ENCODE data around the gene ISM1.

Gene ISM1

GRCh38 chr20:13340088-13340487 lies 119.0 kb downstream of the ISM1 start:
- Histone ChIP-seq H3K4me2 (ENCODE audit: low read depth, low read length) (no peak overlapping the region), H3K27ac (ENCODE audit: low read length) (no peak overlapping the region), H3K4me1 (ENCODE audit: low read length) (no peaks in the 10 kb centered on the region), H3K79me2 (ENCODE audit: low read length) (no peaks in the 10 kb centered on the region), H3K9me2 (replicated peaks; ENCODE audit: insufficient read depth, low read length) (no peaks in the 10 kb centered on the region), H4K20me1 (ENCODE audit: insufficient read depth, low read length) (no peaks in the 10 kb centered on the region), H3F3A (ENCODE audit: insufficient read depth, low read length) (no peaks in the 10 kb centered on the region), H3K9me3 (replicated peaks; ENCODE audit: insufficient read depth, low read length) (no peaks in the 10 kb centered on the region), H2AFZ (ENCODE audit: low read length) (no peak overlapping the region), H3K27me3 (replicated peaks; ENCODE audit: insufficient read depth, low read length) (no peaks in the 10 kb centered on the region), H3K9ac (ENCODE audit: low read length) (no peak overlapping the region), H3K4me3 (ENCODE audit: low read length) (no peak overlapping the region), H3K36me3 (replicated peaks; ENCODE audit: insufficient read depth, low read length) (no peaks in the 10 kb centered on the region)
- DNase-seq: no peak
- TF ChIP-seq EZH2 (optimal IDR thresholded peaks at IDR 0.05; ENCODE audit: low read depth, low read length) (no peak), EZH2phosphoT487 (IDR thresholded peaks at IDR 0.05; ENCODE audit: low read length) (no peak)
- TF ChIP-seq, protein P1, sequence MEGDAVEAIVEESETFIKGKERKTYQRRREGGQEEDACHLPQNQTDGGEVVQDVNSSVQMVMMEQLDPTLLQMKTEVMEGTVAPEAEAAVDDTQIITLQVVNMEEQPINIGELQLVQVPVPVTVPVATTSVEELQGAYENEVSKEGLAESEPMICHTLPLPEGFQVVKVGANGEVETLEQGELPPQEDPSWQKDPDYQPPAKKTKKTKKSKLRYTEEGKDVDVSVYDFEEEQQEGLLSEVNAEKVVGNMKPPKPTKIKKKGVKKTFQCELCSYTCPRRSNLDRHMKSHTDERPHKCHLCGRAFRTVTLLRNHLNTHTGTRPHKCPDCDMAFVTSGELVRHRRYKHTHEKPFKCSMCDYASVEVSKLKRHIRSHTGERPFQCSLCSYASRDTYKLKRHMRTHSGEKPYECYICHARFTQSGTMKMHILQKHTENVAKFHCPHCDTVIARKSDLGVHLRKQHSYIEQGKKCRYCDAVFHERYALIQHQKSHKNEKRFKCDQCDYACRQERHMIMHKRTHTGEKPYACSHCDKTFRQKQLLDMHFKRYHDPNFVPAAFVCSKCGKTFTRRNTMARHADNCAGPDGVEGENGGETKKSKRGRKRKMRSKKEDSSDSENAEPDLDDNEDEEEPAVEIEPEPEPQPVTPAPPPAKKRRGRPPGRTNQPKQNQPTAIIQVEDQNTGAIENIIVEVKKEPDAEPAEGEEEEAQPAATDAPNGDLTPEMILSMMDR (IDR thresholded peaks at IDR 0.05; ENCODE audit: low read length): no peak

DNA sequence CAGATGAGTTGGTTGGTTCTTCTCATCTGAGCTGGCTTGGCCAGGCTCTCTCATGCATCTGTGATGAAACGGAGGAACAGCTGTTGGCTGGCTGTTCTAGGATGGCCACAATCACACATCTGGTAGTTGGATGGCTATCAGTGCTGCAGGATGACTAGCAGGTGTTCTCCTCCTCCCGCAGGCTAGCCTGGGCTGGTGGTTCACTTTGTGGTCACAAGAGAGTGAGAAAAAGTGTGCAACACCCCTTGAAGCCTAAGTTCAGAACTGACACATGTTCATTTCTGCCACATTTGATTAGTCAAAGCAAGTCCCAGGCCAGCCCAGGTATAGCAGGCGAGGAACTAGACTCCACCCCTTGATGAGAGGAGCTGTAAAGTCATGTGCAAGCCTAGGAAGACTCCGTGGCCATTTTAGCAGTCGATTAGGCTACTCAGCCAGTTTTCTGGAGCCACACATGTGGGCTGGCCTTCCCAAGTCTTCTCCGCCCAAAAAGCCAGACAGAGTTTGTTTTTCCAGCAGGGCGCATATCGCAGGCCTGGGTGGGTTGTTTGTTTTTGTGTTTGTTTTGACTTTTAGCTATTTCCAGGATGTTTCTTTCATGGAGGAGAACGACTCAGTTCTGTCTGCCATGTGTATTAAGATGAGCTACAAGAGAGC lies 120.8 kb downstream of the ISM1 start:
- no peak overlapping the region for H3K9ac ChIP-seq (ENCODE audit: low read length)
- H3K79me2 ChIP-seq (ENCODE audit: low read length): no peaks in the 10 kb centered on the region
- TF ChIP-seq, protein P1 (IDR thresholded peaks at IDR 0.05; ENCODE audit: low read length): no peak
- TF ChIP-seq EZH2phosphoT487 (IDR thresholded peaks at IDR 0.05; ENCODE audit: low read length) (no peak), EZH2 (optimal IDR thresholded peaks at IDR 0.05; ENCODE audit: low read depth, low read length) (no peak)
- no peaks in the 10 kb centered on the region for H3K9me2 ChIP-seq (replicated peaks; ENCODE audit: insufficient read depth, low read length)
- no peaks in the 10 kb centered on the region for H3F3A ChIP-seq (ENCODE audit: insufficient read depth, low read length)
- no peak overlapping the region for H3K4me2 ChIP-seq (ENCODE audit: low read depth, low read length)
- no peak overlapping the region for H2AFZ ChIP-seq (ENCODE audit: low read length)
- H4K20me1 ChIP-seq (ENCODE audit: insufficient read depth, low read length): no peaks in the 10 kb centered on the region
- no peaks in the 10 kb centered on the region for H3K9me3 ChIP-seq (replicated peaks; ENCODE audit: insufficient read depth, low read length)
- no peak overlapping the region for H3K27ac ChIP-seq (ENCODE audit: low read length)
- no peaks in the 10 kb centered on the region for H3K27me3 ChIP-seq (replicated peaks; ENCODE audit: insufficient read depth, low read length)
- H3K4me1 ChIP-seq (ENCODE audit: low read length): no peaks in the 10 kb centered on the region
- H3K36me3 ChIP-seq (replicated peaks; ENCODE audit: insufficient read depth, low read length): no peaks in the 10 kb centered on the region
- DNase-seq: no peak
- no peak overlapping the region for H3K4me3 ChIP-seq (ENCODE audit: low read length)

DNA sequence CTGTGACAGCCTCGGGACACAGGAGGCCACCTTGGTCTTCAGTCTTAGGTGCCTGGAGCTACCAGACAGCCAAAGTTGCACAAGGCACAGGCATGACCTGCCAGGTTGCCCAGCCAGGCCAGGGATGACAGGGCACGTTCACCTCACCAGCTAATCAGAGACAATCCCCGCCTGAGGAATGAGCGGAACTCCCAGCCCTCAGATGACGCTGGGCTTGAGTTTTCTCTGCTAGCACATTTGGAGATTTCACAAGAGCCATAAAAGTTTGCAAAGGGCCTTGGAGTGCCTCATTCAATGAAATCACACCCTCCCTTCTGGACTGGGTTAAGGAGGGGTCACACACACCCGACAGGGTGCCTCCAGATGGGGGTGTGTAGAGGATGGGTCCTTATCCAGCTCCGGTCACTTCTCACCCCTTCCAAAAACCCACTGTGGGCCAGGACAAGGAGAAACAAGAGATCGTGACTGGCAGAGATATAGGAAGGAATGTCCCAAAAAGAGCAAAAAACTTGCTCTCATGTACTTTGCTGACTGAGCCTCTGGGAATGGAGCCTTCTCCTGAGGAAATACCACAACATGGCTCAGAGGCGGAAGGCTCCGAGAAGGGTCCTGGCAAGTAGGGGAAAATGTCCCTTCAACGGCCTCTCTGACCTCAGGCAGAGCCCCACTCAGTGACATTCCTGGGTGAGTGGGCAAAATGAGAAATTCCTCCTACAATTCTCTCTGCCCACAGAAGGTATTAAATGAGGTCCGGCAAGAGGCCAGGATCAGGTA lies 121.6 kb downstream of the ISM1 start:
- TF ChIP-seq EZH2phosphoT487 (IDR thresholded peaks at IDR 0.05; ENCODE audit: low read length): no peak
- TF ChIP-seq, protein P1 (IDR thresholded peaks at IDR 0.05; ENCODE audit: low read length): no peak
- no peaks in the 10 kb centered on the region for H3K9me3 ChIP-seq (replicated peaks; ENCODE audit: insufficient read depth, low read length)
- no peak overlapping the region for H3K4me3 ChIP-seq (ENCODE audit: low read length)
- no peaks in the 10 kb centered on the region for H3K4me1 ChIP-seq (ENCODE audit: low read length)
- H4K20me1 ChIP-seq (ENCODE audit: insufficient read depth, low read length): no peaks in the 10 kb centered on the region
- H3K79me2 ChIP-seq (ENCODE audit: low read length): no peaks in the 10 kb centered on the region
- H3K27ac ChIP-seq (ENCODE audit: low read length): no peak overlapping the region
- no peaks in the 10 kb centered on the region for H3K27me3 ChIP-seq (replicated peaks; ENCODE audit: insufficient read depth, low read length)
- H3F3A ChIP-seq (ENCODE audit: insufficient read depth, low read length): no peaks in the 10 kb centered on the region
- DNase-seq: no peak
- H3K4me2 ChIP-seq (ENCODE audit: low read depth, low read length): no peak overlapping the region
- no peaks in the 10 kb centered on the region for H3K9me2 ChIP-seq (replicated peaks; ENCODE audit: insufficient read depth, low read length)
- H2AFZ ChIP-seq (ENCODE audit: low read length): no peak overlapping the region
- no peaks in the 10 kb centered on the region for H3K36me3 ChIP-seq (replicated peaks; ENCODE audit: insufficient read depth, low read length)
- H3K9ac ChIP-seq (ENCODE audit: low read length): no peak overlapping the region

Measured in MM.1S (cell line).